Measurements from ENCODE around the gene TNS3. TPM values are rescaled to one million over a fixed set of nuclear protein-coding genes. Genes with fewer than 3 reads are reported as not detected.

The TNS3 gene
- total and polyA plus RNA-seq, 2 donors (not counting 3 experiments of a cell fraction or from before 2014, with no cell fraction given) = 10.4 to 45.1 TPM

DNA sequence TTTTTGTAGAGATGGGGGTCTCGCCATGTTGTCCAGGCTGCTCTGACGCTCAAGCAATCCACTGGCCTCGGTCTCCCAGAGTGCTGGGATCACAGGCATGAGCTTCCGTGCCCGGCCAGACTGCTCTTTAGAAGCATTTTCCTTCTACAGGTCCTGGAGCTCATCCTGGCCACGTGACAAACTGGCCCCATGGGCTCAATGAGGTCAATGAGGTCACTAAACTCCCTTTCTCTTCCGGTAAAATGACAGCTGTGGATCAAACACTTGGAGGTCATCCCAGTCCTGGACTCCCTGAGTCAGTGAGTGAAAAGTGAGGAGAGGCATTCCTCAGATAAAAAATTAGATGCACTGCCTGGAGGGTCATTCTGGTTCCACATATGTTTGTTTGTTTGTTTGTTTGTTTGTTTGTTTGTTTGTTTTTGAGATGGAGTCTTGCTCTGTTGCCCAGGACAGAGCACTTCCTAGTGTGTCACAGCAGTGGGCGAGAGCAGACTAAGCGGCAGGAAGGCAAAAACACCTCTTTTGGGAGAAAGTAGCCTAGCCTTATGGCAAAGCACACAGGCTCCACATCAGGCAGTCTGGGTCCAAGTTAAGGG, 134.9 kb downstream of the TNS3 start:
- TF ChIP-seq MYC (IDR thresholded peaks at IDR 0.05; ENCODE audit: low read depth, low read length) (no peak), GATA2 (IDR thresholded peaks at IDR 0.05; ENCODE audit: insufficient read depth, insufficient read length, low read depth, low read length) (no peak), FOS (IDR thresholded peaks at IDR 0.05; ENCODE audit: borderline replicate concordance, insufficient read depth, low read length) (no peak), POLR2A (IDR thresholded peaks at IDR 0.05; ENCODE audit: low read depth, low read length) (no peak), JUN (IDR thresholded peaks at IDR 0.05; ENCODE audit: borderline replicate concordance, insufficient read depth, insufficient read length, low read depth) (no peak), POLR2AphosphoS5 (IDR thresholded peaks at IDR 0.05; ENCODE audit: insufficient read depth, low read depth, low read length) (no peak), EZH2 (IDR thresholded peaks at IDR 0.05; ENCODE audit: borderline replicate concordance, low read depth, low read length, severe bottlenecking) (no peak)
- TF ChIP-seq, protein P1, sequence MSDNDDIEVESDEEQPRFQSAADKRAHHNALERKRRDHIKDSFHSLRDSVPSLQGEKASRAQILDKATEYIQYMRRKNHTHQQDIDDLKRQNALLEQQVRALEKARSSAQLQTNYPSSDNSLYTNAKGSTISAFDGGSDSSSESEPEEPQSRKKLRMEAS (IDR thresholded peaks at IDR 0.05; ENCODE audit: insufficient read depth, insufficient read length) = no peak
- TF ChIP-seq, protein P2, sequence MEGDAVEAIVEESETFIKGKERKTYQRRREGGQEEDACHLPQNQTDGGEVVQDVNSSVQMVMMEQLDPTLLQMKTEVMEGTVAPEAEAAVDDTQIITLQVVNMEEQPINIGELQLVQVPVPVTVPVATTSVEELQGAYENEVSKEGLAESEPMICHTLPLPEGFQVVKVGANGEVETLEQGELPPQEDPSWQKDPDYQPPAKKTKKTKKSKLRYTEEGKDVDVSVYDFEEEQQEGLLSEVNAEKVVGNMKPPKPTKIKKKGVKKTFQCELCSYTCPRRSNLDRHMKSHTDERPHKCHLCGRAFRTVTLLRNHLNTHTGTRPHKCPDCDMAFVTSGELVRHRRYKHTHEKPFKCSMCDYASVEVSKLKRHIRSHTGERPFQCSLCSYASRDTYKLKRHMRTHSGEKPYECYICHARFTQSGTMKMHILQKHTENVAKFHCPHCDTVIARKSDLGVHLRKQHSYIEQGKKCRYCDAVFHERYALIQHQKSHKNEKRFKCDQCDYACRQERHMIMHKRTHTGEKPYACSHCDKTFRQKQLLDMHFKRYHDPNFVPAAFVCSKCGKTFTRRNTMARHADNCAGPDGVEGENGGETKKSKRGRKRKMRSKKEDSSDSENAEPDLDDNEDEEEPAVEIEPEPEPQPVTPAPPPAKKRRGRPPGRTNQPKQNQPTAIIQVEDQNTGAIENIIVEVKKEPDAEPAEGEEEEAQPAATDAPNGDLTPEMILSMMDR (IDR thresholded peaks at IDR 0.05; ENCODE audit: extremely low read depth in 1 of 2, insufficient read depth in 1 of 2, low read depth in 1 of 2, low read length in 2 of 2) = no peak
- ChIA-PET POLR2A (no interaction called here), CTCF (interaction anchor here (1.5 to 4.4 kb wide), 2 partner anchors 12 to 372 kb away, joined by 3 to 28 read pairs (median 27); no protein-coding TSS in a partner anchor)
- no peaks in the 10 kb centered on the region for H4K20me1 ChIP-seq (replicated peaks; ENCODE audit: control insufficient read depth, extremely low read depth, insufficient read depth, low read length)
- no peak overlapping the region for H3K9ac ChIP-seq (replicated peaks; ENCODE audit: extremely low read depth, insufficient read depth, low read length)
- no peak overlapping the region for H3K27ac ChIP-seq (ENCODE audit: insufficient read depth, low read depth, low read length)
- no peak for FAIRE-seq
- dilution Hi-C loops (cut with MboI; ENCODE audit: extremely low pct_ligation_motif_present, low sequenced_read_pairs) (no loop called here), intact Hi-C loops (cut with micrococcal nuclease) (no loop called here)
- H3K36me3 ChIP-seq (ENCODE audit: control insufficient read depth in 2 of 2, extremely low read depth in 1 of 2, insufficient read depth in 2 of 2, low read length in 2 of 2) = no peaks in the 10 kb centered on the region
- no peak for DNase-seq (ENCODE audit: low read depth, low spot score)
- H3K27me3 ChIP-seq (ENCODE audit: control insufficient read depth in 2 of 2, insufficient read depth in 2 of 2, low read length in 2 of 2) = no peaks in the 10 kb centered on the region
- peaks cover 6% of the 10 kb centered on the region for H3K4me1 ChIP-seq (ENCODE audit: control insufficient read depth, extremely low read depth, insufficient read depth, low read length)
- BruUV-seq (replicated peaks) = no TSS peak
- H3K79me2 ChIP-seq (ENCODE audit: control insufficient read depth, insufficient read depth, low read length) = peaks cover 71% of the 10 kb centered on the region
- H3K9me1 ChIP-seq (replicated peaks; ENCODE audit: control insufficient read depth, extremely low read depth, insufficient read depth, low read length) = no peaks in the 10 kb centered on the region
- no peak overlapping the region for H2AFZ ChIP-seq (ENCODE audit: low read depth, low read length)
- H3K9me3 ChIP-seq (replicated peaks; ENCODE audit: control insufficient read depth, insufficient read depth, low read length) = no peaks in the 10 kb centered on the region
- H3K4me2 ChIP-seq (ENCODE audit: insufficient read depth, low read length) = no peak overlapping the region
- no peak overlapping the region for H3K4me3 ChIP-seq (replicated peaks in 1 of 3; ENCODE audit: insufficient read depth in 1 of 3, low read depth in 1 of 3, low read length in 3 of 3)

Data from endothelial cell of umbilical vein (primary cell).